Skin of body (tissue), 2 donors: ENCODE data around the gene TP53I13. TPM values are rescaled to one million over a fixed set of nuclear protein-coding genes. Genes with fewer than 3 reads are reported as not detected.

ENCODE experiments used
- DNase-seq: peaks from one replicate; lab custom pipeline; 2025; lab: John Stamatoyannopoulos, UW
- total RNA-seq: library from RNA; depleted of rRNA; stranded (reverse); fragments of >200 nt; gene quantifications from one replicate; pipeline ENCODE4 v1.2.3, GENCODE V29; 2014

Gene TP53I13
- total RNA-seq, 1 donor from 2014 or later = 24.3 TPM

- DNase-seq = no peak
These were observed 1.3 kb upstream of the TP53I13 start for GRCh38 chr17:29567304-29567553.

- no peak for DNase-seq
These were observed 759 bp upstream of the TP53I13 start for GRCh38 chr17:29567554-29568330.

- no peak for DNase-seq
These were observed 897 bp downstream of the TP53I13 start for GRCh38 chr17:29569245-29569950.

GRCh38 chr17:29570521-29570920, 2.0 kb downstream of the TP53I13 start:
- no peak for DNase-seq

GRCh38 chr17:29571486-29571882, 3.0 kb downstream of the TP53I13 start:
- DNase-seq = no peak

- no peak for DNase-seq
These were observed 3.6 kb downstream of the TP53I13 start for GRCh38 chr17:29571883-29572681.

- peak; percentile 43 for DNase-seq
These were observed 4.4 kb downstream of the TP53I13 start for GRCh38 chr17:29572691-29573557.

- DNase-seq = no peak
These were observed 5.0 kb downstream of the TP53I13 start for GRCh38 chr17:29573558-29573869.

- DNase-seq = no peak
These were observed 5.6 kb downstream of the TP53I13 start for GRCh38 chr17:29573871-29574731.

GRCh38 chr17:29574732-29575510, 6.4 kb downstream of the TP53I13 start:
- no peak for DNase-seq

GRCh38 chr17:29575511-29576213, 7.2 kb downstream of the TP53I13 start:
- DNase-seq = no peak

- DNase-seq = no peak
These were observed 7.9 kb downstream of the TP53I13 start for GRCh38 chr17:29576214-29577000.

- no peak for DNase-seq
These were observed 8.5 kb downstream of the TP53I13 start for GRCh38 chr17:29577001-29577370.

- no peak for DNase-seq
These were observed 9.1 kb downstream of the TP53I13 start for GRCh38 chr17:29577385-29578211.

- no peak for DNase-seq
These were observed 10.4 kb downstream of the TP53I13 start for GRCh38 chr17:29578626-29579485.
